ENCODE data around the gene SOCS2.

Gene SOCS2

GRCh38 chr12:93571365-93571924, 1.0 kb upstream of the SOCS2 start (continued):
- TF ChIP-seq ZBTB10 (tag by site-specific recombination; IDR thresholded peaks at IDR 0.05) (peak; percentile 30; the same call in 1 of the 2 replicates), GLIS2 (tag by site-specific recombination; IDR thresholded peaks at IDR 0.05) (peak; percentile 83), KLF17 (tag by site-specific recombination; IDR thresholded peaks at IDR 0.05) (peak; percentile 20; the same call in 1 of the 2 replicates), ZNF423 (tag by site-specific recombination; IDR thresholded peaks at IDR 0.05) (peak; percentile 74), CTCF (tag by site-specific recombination; IDR thresholded peaks at IDR 0.05) (peak; percentile 88), SP2 (tag by site-specific recombination; IDR thresholded peaks at IDR 0.05) (peak; percentile 77), RBAK (tag by site-specific recombination; IDR thresholded peaks at IDR 0.05) (no peak), ZNF398 (tag by site-specific recombination; IDR thresholded peaks at IDR 0.05) (peak; percentile 88), WT1 (tag by site-specific recombination; IDR thresholded peaks at IDR 0.05) (peak; percentile 63), ZNF658 (tag by site-specific recombination; IDR thresholded peaks at IDR 0.05) (no peak), PRDM10 (tag by site-specific recombination; IDR thresholded peaks at IDR 0.05) (peak; percentile 73), PRDM4 (tag by site-specific recombination; IDR thresholded peaks at IDR 0.05) (peak; percentile 26; the same call in 1 of the 2 replicates), ZIC2 (tag by site-specific recombination; IDR thresholded peaks at IDR 0.05) (peak; percentile 68; the same call in 1 of the 2 replicates), ZNF544 (tag by site-specific recombination; IDR thresholded peaks at IDR 0.05) (no peak), ZNF580 (tag by site-specific recombination; IDR thresholded peaks at IDR 0.05) (0 out of 2 replicates have a peak, but pooled peaks have one; percentile 32), GLIS1 (tag by site-specific recombination; IDR thresholded peaks at IDR 0.05) (peak; percentile 86), ZNF335 (tag by site-specific recombination; conservative IDR thresholded peaks at IDR 0.05) (peak; percentile 54), ZNF366 (tag by site-specific recombination; conservative IDR thresholded peaks at IDR 0.05) (peak; percentile 76), KLF7 (tag by site-specific recombination; IDR thresholded peaks at IDR 0.05; ENCODE audit: borderline replicate concordance) (peak; percentile 68; the same call in 1 of the 2 replicates), KLF8 (tag by site-specific recombination; IDR thresholded peaks at IDR 0.05) (peak; percentile 60), KLF9 (tag by site-specific recombination; IDR thresholded peaks at IDR 0.05; ENCODE audit: low read depth) (peak; percentile 58; the same call in 1 of the 2 replicates)
